Smooth muscle cell (in vitro differentiated cells): ENCODE data around the gene HYLS1. TPM values are rescaled to one million over a fixed set of nuclear protein-coding genes. Genes with fewer than 3 reads are reported as not detected.
"Not testable (repeated sequence)": the region's sequence is repeated elsewhere in the genome, so short reads cannot be mapped to it uniquely, and the experiment has no call there.

Source experiments
- DNase-seq: peaks from one replicate; lab custom pipeline; 2025; ENCODE audit not compliant: unreplicated experiment; lab: John Stamatoyannopoulos, UW
- H2AFZ ChIP-seq: fragments of 200-600 bp; sonication (generic); 2 replicates; pipeline ENCODE4 v1.6.0; 2016; ENCODE audit warnings: antibody characterized with exemption, low read depth, mild to moderate bottlenecking
- H3F3A ChIP-seq: fragments of 200-600 bp; sonication (generic); 2 replicates; pipeline ENCODE4 v1.6.0; 2017; ENCODE audit warnings: antibody characterized with exemption, low read depth
- H3K27ac ChIP-seq: fragments of 200-600 bp; sonication (generic); 2 replicates; pipeline ENCODE4 v1.5.1; 2016; ENCODE audit warnings: low read depth, mild to moderate bottlenecking
- H3K27me3 ChIP-seq: fragments of 200-600 bp; sonication (generic); 2 replicates; pipeline ENCODE4 v1.6.1; 2016; ENCODE audit warnings: low read depth, mild to moderate bottlenecking
- H3K36me3 ChIP-seq: fragments of 200-600 bp; sonication (generic); 2 replicates; pipeline ENCODE4 v1.5.1; 2016; ENCODE audit warnings: low read depth
- H3K4me1 ChIP-seq: fragments of 200-600 bp; sonication (generic); 2 replicates; pipeline ENCODE4 v1.5.1; 2016; ENCODE audit warnings: low read depth
- H3K4me2 ChIP-seq: fragments of 200-600 bp; sonication (generic); 2 replicates; pipeline ENCODE4 v1.6.0; 2016; ENCODE audit warnings: mild to moderate bottlenecking
- H3K4me3 ChIP-seq: fragments of 200-600 bp; sonication (generic); 2 replicates; pipeline ENCODE4 v1.5.1; 2016; ENCODE audit warnings: mild to moderate bottlenecking
- H3K79me2 ChIP-seq: fragments of 200-600 bp; sonication (generic); 2 replicates; pipeline ENCODE4 v1.6.0; 2016; ENCODE audit warnings: low read depth, mild to moderate bottlenecking
- H3K9ac ChIP-seq: fragments of 200-600 bp; sonication (generic); 2 replicates; pipeline ENCODE4 v1.6.0; 2016; ENCODE audit warnings: low read depth
- H3K9me3 ChIP-seq: fragments of 200-600 bp; sonication (generic); replicated peaks from 2 replicates; pipeline ENCODE4 v1.5.1; 2016; ENCODE audit warnings: low read depth
- H4K20me1 ChIP-seq: fragments of 200-600 bp; sonication (generic); 2 replicates; pipeline ENCODE4 v1.6.0; 2016; ENCODE audit warnings: low read depth
- WGBS: methylation state at CpG from one replicate; pipeline ENCODE4 v1.1.7; 2016; ENCODE audit warnings: low lambda C conversion rate; 5-methylcytosine and 5-hydroxymethylcytosine counted together
- polyA plus RNA-seq: library from polyadenylated mRNA; unstranded; fragments of >200 nt; fragmentation: Nextera tagmentation; extraction: Ambion mirVana; gene quantifications from 2 replicates; pipeline ENCODE4 v1.2.1, GENCODE V29; 2016
- total RNA-seq: library from RNA; depleted of rRNA; stranded (reverse); fragments of >200 nt; gene quantifications from 2 replicates; pipeline ENCODE4 v1.2.3, GENCODE V29; 2014
- TF ChIP-seq, protein P1 (sequence below): fragments of 200-600 bp; sonication (generic); IDR thresholded peaks from 2 replicates; pipeline ENCODE4 v1.5.1; 2017; ENCODE audit warnings: borderline replicate concordance, mild to moderate bottlenecking, antibody characterized with exemption; ENCODE audit not compliant: insufficient read depth, poor library complexity, severe bottlenecking

The HYLS1 gene, protein sequence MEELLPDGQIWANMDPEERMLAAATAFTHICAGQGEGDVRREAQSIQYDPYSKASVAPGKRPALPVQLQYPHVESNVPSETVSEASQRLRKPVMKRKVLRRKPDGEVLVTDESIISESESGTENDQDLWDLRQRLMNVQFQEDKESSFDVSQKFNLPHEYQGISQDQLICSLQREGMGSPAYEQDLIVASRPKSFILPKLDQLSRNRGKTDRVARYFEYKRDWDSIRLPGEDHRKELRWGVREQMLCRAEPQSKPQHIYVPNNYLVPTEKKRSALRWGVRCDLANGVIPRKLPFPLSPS
- total RNA-seq (2.3 and 6.4 TPM in 2 replicates), polyA plus RNA-seq (2.6 and 4.1 TPM in 2 replicates)

DNA sequence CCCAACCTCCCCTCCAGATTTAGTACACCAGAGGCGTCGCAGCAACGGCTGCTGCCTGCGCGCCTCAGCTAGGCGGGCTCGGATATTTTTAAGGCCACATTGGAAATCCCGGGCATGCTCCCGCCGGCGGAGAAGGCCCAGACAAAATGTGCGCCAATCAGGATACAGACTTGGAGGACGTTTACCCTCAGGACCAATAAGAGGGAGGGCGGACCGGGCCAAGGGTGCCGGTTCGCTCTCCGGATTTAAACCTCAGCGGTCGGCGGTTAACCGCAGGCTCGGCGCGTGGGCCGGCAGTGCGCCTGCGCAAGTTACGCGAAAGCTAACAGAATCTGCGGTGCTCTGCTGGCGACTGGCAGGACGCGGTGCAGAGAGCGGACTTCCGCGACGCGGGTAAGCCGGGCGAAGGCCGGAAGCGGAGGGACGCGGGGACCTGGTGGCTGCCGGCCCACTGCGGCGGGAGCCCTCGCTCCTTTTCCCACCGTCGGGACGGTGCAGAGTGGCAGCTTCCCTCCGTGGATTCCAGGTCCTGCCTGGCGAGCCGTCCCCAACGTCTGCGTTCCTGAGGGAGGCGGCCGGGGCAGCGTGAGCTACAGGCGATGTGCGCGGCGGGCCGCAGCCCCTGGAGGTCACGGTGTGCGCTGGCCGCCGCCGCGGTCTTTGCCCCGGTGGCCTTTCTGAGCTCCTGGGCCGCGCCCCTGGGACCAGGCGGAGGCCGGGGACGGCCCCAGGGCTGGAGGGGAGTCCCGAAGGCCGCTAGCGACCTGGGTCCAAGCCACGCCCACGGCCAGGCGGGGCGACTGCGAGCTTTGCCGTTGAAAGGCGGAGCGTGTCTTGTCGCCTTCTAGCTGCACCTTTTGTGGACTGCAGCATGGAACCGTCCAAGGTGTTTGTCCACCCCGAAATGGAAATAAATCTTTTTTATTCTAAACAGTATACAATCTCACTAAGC lies at the start of gene HYLS1:
Gene HYLS1 (plus strand): TSS at position 296 of the 952 bp plus-strand sequence. CDS start 11,701 bp downstream, outside the sequence.
- 4% methylated on average over 87 of the region's 91 CpGs for WGBS
- TF ChIP-seq, protein P1, sequence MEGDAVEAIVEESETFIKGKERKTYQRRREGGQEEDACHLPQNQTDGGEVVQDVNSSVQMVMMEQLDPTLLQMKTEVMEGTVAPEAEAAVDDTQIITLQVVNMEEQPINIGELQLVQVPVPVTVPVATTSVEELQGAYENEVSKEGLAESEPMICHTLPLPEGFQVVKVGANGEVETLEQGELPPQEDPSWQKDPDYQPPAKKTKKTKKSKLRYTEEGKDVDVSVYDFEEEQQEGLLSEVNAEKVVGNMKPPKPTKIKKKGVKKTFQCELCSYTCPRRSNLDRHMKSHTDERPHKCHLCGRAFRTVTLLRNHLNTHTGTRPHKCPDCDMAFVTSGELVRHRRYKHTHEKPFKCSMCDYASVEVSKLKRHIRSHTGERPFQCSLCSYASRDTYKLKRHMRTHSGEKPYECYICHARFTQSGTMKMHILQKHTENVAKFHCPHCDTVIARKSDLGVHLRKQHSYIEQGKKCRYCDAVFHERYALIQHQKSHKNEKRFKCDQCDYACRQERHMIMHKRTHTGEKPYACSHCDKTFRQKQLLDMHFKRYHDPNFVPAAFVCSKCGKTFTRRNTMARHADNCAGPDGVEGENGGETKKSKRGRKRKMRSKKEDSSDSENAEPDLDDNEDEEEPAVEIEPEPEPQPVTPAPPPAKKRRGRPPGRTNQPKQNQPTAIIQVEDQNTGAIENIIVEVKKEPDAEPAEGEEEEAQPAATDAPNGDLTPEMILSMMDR: no peak
- H3K4me2 ChIP-seq: peak within 1 kb of the TSS; percentile 91

DNA sequence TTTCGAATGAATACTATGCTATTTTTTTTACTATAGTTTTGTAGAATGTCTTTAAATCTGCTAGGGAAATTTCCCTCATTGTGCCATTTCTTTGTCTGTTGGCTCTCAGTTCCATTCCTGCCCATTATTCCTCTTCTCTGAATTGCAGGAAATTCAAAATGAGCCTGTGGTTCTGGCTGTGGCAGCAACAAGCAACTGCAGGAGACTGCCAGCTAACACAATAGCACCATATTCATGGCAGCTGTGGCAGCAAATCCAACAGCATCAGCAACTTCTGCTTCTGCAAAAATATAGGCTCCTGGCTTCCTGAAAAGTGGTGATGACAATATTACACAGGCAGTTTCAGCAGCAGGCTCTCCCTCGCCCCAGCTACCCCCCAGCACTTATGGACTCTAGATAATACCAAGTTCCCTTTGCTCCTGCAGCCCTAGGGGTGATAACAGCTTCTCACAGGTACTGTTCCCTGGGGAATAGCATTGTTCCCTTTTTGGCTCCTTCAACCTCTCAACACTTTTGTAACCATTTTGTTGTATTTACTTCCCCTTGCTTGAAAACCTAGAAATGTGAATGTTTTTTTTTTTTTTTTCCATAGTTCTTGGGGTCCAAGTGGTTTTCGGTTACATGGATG lies 45.0 kb upstream of the HYLS1 start:
- no peak for DNase-seq
- Histone ChIP-seq H3K27me3 (no peaks in the 10 kb centered on the region), H3K36me3 (no peaks in the 10 kb centered on the region), H2AFZ (no peak overlapping the region), H3K27ac (no peak overlapping the region), H3K4me3 (no peak overlapping the region), H4K20me1 (no peaks in the 10 kb centered on the region), H3K4me2 (no peak overlapping the region), H3K79me2 (no peaks in the 10 kb centered on the region), H3F3A (no peaks in the 10 kb centered on the region), H3K9ac (no peak overlapping the region), H3K4me1 (no peaks in the 10 kb centered on the region), H3K9me3 (no peaks in the 10 kb centered on the region)
- 87% methylated on average over 3 of the region's 3 CpGs for WGBS
- TF ChIP-seq, protein P1: no peak

More for the DNA sequence above, at the start of gene HYLS1:
- H3K27me3 ChIP-seq: no peaks in the 10 kb centered on the region
- no peaks in the 10 kb centered on the region for H3K9me3 ChIP-seq
- peaks cover 5% of the 10 kb centered on the region for H3K4me1 ChIP-seq
- peak within 1 kb of the TSS; percentile 62 for H3K9ac ChIP-seq
- DNase-seq: peak; percentile 88
- peaks cover 3% of the 10 kb centered on the region for H4K20me1 ChIP-seq
- H3K79me2 ChIP-seq: peaks cover 6% of the 10 kb centered on the region
- H3K36me3 ChIP-seq: no peaks in the 10 kb centered on the region
- H3F3A ChIP-seq: no peaks in the 10 kb centered on the region
- peak within 1 kb of the TSS; percentile 28 for H3K27ac ChIP-seq
- H3K4me3 ChIP-seq: peak within 1 kb of the TSS; percentile 72
- peak within 1 kb of the TSS; percentile 87 for H2AFZ ChIP-seq

DNA sequence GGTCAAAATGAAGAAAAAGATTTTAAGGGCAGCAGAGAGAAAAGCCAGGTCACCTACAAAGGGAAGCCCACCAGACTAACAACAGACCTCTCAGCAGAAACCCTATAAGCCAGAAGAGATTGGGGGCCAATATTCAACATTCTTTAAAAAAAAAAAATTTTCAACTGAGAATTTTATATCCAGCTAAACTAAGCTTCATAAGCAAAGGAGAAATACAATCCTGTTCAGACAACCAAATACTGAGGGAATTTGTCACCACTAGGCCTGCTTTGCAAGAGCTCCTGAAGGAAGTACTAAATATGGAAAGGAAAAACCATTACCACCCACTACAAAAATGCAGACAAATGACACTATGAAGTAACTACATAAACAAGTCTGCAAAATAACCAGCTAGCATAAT lies 41.3 kb upstream of the HYLS1 start:
- no peak overlapping the region for H3K4me2 ChIP-seq
- H3K79me2 ChIP-seq: no peaks in the 10 kb centered on the region
- no peak for DNase-seq
- no peak overlapping the region for H3K4me3 ChIP-seq
- H3K4me1 ChIP-seq: no peaks in the 10 kb centered on the region
- no peaks in the 10 kb centered on the region for H4K20me1 ChIP-seq
- TF ChIP-seq, protein P1: no peak
- no peak overlapping the region for H2AFZ ChIP-seq
- H3K9ac ChIP-seq: no peak overlapping the region
- no peak overlapping the region for H3K27ac ChIP-seq
- H3K27me3 ChIP-seq: no peaks in the 10 kb centered on the region
- H3K36me3 ChIP-seq: no peaks in the 10 kb centered on the region
- no peaks in the 10 kb centered on the region for H3F3A ChIP-seq
- H3K9me3 ChIP-seq: no peaks in the 10 kb centered on the region

DNA sequence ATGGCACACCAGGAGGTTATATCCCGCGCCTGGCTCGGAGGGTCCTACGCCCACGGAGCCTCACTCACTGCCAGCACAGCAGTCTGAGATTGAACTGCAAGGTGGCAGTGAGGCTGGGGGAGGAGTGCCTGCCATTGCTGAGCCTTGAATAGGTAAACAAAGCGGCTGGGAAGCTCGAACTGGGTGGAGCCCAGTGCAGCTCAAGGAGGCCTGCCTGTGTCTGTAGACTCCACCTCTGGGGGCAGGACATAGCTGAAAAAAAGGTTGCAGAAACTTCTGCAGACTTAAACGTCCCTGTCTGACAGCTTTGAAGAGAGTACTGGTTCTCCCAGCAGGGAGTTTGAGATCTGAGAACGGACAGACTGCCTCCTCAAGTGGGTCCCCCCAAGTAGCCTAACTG lies 29.8 kb upstream of the HYLS1 start:
- not testable (repeated sequence) for H3K9ac ChIP-seq, H3F3A ChIP-seq, H3K27ac ChIP-seq, H3K36me3 ChIP-seq, H4K20me1 ChIP-seq, H2AFZ ChIP-seq, H3K4me3 ChIP-seq, H3K9me3 ChIP-seq, H3K4me2 ChIP-seq, H3K27me3 ChIP-seq, DNase-seq, H3K79me2 ChIP-seq, H3K4me1 ChIP-seq
- WGBS: 81% methylated on average over 9 of the region's 9 CpGs

DNA sequence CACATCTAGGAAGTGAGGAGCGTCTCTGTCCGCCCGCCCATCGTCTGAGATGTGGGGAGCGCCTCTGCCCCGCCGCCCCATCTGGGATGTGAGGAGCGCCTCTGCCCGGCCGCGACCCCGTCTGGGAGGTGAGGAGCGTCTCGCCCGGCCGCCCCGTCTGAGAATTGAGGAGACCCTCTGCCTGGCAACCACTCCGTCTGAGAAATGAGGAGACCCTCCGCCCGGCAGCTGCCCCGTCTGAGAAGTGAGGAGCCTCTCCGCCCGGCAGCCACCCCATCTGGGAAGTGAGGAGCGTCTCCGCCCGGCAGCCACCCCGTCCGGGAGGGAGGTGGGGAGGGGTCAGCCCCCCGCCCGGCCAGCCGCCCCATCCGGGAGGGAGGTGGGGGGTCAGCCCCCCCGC lies 24.7 kb upstream of the HYLS1 start:
- H3K27me3 ChIP-seq, H3K4me1 ChIP-seq, H2AFZ ChIP-seq, DNase-seq, H3K9ac ChIP-seq, H3K4me2 ChIP-seq, H3K27ac ChIP-seq, H3K9me3 ChIP-seq, H3K36me3 ChIP-seq, H4K20me1 ChIP-seq, H3K79me2 ChIP-seq, H3K4me3 ChIP-seq, H3F3A ChIP-seq: not testable (repeated sequence)
- 100% methylated on average over 10 of the region's 33 CpGs for WGBS
